Muscle layer of duodenum (tissue), 2 donors: Measurements from ENCODE around the gene STXBP3.
"Not testable (repeated sequence)": the region's sequence is repeated elsewhere in the genome, so short reads cannot be mapped to it uniquely, and the experiment has no call there.

ENCODE experiments used
- H3K27ac ChIP-seq: one replicate; pipeline ENCODE4 v1.7.0; 2013; ENCODE audit warnings: mild to moderate bottlenecking, low read length
- H3K27me3 ChIP-seq: one replicate; pipeline ENCODE4 v1.7.0; 2013; ENCODE audit warnings: low read depth, mild to moderate bottlenecking, control low read depth, low read length
- H3K36me3 ChIP-seq, 2 donors: one replicate each; pipeline ENCODE4 v1.7.0; 2013; ENCODE audit warnings: low read length in 2 of 2, control low read depth in 1 of 2, mild to moderate bottlenecking in 1 of 2; ENCODE audit not compliant: insufficient read depth in 2 of 2, control insufficient read depth in 1 of 2
- H3K4me1 ChIP-seq, 2 donors: one replicate each; pipeline ENCODE4 v1.7.0; 2013; ENCODE audit warnings: low read length in 2 of 2, mild to moderate bottlenecking in 2 of 2, control low read depth in 1 of 2, moderate library complexity in 1 of 2; ENCODE audit not compliant: insufficient read depth in 2 of 2, control insufficient read depth in 1 of 2
- H3K4me3 ChIP-seq, 2 donors: one replicate each; pipeline ENCODE4 v1.7.0; 2013; ENCODE audit warnings: low read length in 2 of 2, low read depth in 1 of 2, mild to moderate bottlenecking in 1 of 2
- H3K9me3 ChIP-seq, 2 donors: one replicate each; pipeline ENCODE4 v1.7.0; 2013; ENCODE audit warnings: low read length in 2 of 2, control low read depth in 1 of 2, mild to moderate bottlenecking in 1 of 2; ENCODE audit not compliant: control insufficient read depth in 1 of 2
- donor health status: healthy.

The STXBP3 gene

GRCh38 chr1:108777839-108778238 is 31.4 kb downstream of the STXBP3 start:
- Histone ChIP-seq H3K9me3 (no peaks in the 10 kb centered on the region), H3K4me3 (no peak overlapping the region), H3K27ac (no peak overlapping the region), H3K4me1 (no peaks in the 10 kb centered on the region), H3K27me3 (no peaks in the 10 kb centered on the region), H3K36me3 (peaks cover 51 to 71% of the 10 kb centered on the region in 2 donors)

GRCh38 chr1:108779455-108779854 is 33.0 kb downstream of the STXBP3 start:
- no peaks in the 10 kb centered on the region for H3K4me1 ChIP-seq
- no peaks in the 10 kb centered on the region for H3K27me3 ChIP-seq
- H3K9me3 ChIP-seq, result no peaks in the 10 kb centered on the region
- peaks cover 40 to 75% of the 10 kb centered on the region in 2 donors for H3K36me3 ChIP-seq
- no peak overlapping the region for H3K27ac ChIP-seq
- H3K4me3 ChIP-seq, result no peak overlapping the region

- Histone ChIP-seq H3K27ac (no peak overlapping the region), H3K36me3 (peaks cover 50 to 84% of the 10 kb centered on the region in 2 donors), H3K4me3 (no peak overlapping the region), H3K9me3 (peaks cover 0 to 13% of the 10 kb centered on the region in 2 donors), H3K4me1 (no peaks in the 10 kb centered on the region), H3K27me3 (no peaks in the 10 kb centered on the region)
These were observed 34.6 kb downstream of the STXBP3 start for GRCh38 chr1:108780937-108781574.

GRCh38 chr1:108781575-108781944 is 35.1 kb downstream of the STXBP3 start:
- H3K27me3 ChIP-seq, H3K27ac ChIP-seq, H3K4me3 ChIP-seq, H3K4me1 ChIP-seq: not testable (repeated sequence)
- Histone ChIP-seq H3K36me3 (peaks cover 50 to 85% of the 10 kb centered on the region in 2 donors), H3K9me3 (peaks cover 0 to 18% of the 10 kb centered on the region in 2 donors)

GRCh38 chr1:108785264-108785663 is 38.8 kb downstream of the STXBP3 start:
- H3K27ac ChIP-seq, result no peak overlapping the region
- H3K4me1 ChIP-seq, result no peaks in the 10 kb centered on the region
- peaks cover 35 to 60% of the 10 kb centered on the region in 2 donors for H3K36me3 ChIP-seq
- no peak overlapping the region for H3K4me3 ChIP-seq
- H3K27me3 ChIP-seq, result no peaks in the 10 kb centered on the region
- H3K9me3 ChIP-seq, result peaks cover 0 to 18% of the 10 kb centered on the region in 2 donors

- H3K4me1 ChIP-seq, result no peaks in the 10 kb centered on the region
- no peak overlapping the region for H3K27ac ChIP-seq
- no peak overlapping the region for H3K4me3 ChIP-seq
- peaks cover 35 to 60% of the 10 kb centered on the region in 2 donors for H3K36me3 ChIP-seq
- peaks cover 0 to 18% of the 10 kb centered on the region in 2 donors for H3K9me3 ChIP-seq
- no peaks in the 10 kb centered on the region for H3K27me3 ChIP-seq
These were observed 39.4 kb downstream of the STXBP3 start for GRCh38 chr1:108785880-108786279.

- Histone ChIP-seq H3K27me3 (no peaks in the 10 kb centered on the region), H3K4me3 (no peak overlapping the region), H3K27ac (no peak overlapping the region), H3K36me3 (peaks cover 27 to 53% of the 10 kb centered on the region in 2 donors), H3K4me1 (no peaks in the 10 kb centered on the region), H3K9me3 (peaks cover 0 to 13% of the 10 kb centered on the region in 2 donors)
These were observed 45.3 kb downstream of the STXBP3 start for GRCh38 chr1:108791790-108792189.

- Histone ChIP-seq H3K4me1 (no peaks in the 10 kb centered on the region), H3K9me3 (peaks cover 0 to 13% of the 10 kb centered on the region in 2 donors), H3K4me3 (no peak overlapping the region), H3K36me3 (peaks cover 23 to 56% of the 10 kb centered on the region in 2 donors), H3K27me3 (no peaks in the 10 kb centered on the region), H3K27ac (no peak overlapping the region)
These were observed 45.9 kb downstream of the STXBP3 start for GRCh38 chr1:108792420-108792819.

- Histone ChIP-seq H3K36me3 (peaks cover 33 to 60% of the 10 kb centered on the region in 2 donors), H3K4me1 (no peaks in the 10 kb centered on the region), H3K9me3 (no peaks in the 10 kb centered on the region), H3K4me3 (no peak overlapping the region), H3K27me3 (no peaks in the 10 kb centered on the region), H3K27ac (no peak overlapping the region)
These were observed 52.5 kb downstream of the STXBP3 start for GRCh38 chr1:108799001-108799400.

GRCh38 chr1:108801101-108801500 is 54.6 kb downstream of the STXBP3 start:
- peaks cover 31 to 46% of the 10 kb centered on the region in 2 donors for H3K36me3 ChIP-seq
- H3K4me3 ChIP-seq, result no peak overlapping the region
- H3K4me1 ChIP-seq, result no peaks in the 10 kb centered on the region
- H3K27ac ChIP-seq, result no peak overlapping the region
- H3K9me3 ChIP-seq, result no peaks in the 10 kb centered on the region
- H3K27me3 ChIP-seq, result no peaks in the 10 kb centered on the region

- Histone ChIP-seq H3K27me3 (no peaks in the 10 kb centered on the region), H3K27ac (no peak overlapping the region), H3K9me3 (no peaks in the 10 kb centered on the region), H3K4me3 (no peak overlapping the region), H3K4me1 (no peaks in the 10 kb centered on the region), H3K36me3 (peaks cover 36 to 41% of the 10 kb centered on the region in 2 donors)
These were observed 57.1 kb downstream of the STXBP3 start for GRCh38 chr1:108803548-108803947.

- Histone ChIP-seq H3K27ac (no peak overlapping the region), H3K36me3 (peaks cover 22 to 23% of the 10 kb centered on the region in 2 donors), H3K4me1 (no peaks in the 10 kb centered on the region), H3K4me3 (no peak overlapping the region), H3K27me3 (no peaks in the 10 kb centered on the region), H3K9me3 (no peaks in the 10 kb centered on the region)
These were observed 62.0 kb downstream of the STXBP3 start for GRCh38 chr1:108808438-108808837.
